ENCODE data around the gene LINC00237.

The LINC00237 gene

DNA sequence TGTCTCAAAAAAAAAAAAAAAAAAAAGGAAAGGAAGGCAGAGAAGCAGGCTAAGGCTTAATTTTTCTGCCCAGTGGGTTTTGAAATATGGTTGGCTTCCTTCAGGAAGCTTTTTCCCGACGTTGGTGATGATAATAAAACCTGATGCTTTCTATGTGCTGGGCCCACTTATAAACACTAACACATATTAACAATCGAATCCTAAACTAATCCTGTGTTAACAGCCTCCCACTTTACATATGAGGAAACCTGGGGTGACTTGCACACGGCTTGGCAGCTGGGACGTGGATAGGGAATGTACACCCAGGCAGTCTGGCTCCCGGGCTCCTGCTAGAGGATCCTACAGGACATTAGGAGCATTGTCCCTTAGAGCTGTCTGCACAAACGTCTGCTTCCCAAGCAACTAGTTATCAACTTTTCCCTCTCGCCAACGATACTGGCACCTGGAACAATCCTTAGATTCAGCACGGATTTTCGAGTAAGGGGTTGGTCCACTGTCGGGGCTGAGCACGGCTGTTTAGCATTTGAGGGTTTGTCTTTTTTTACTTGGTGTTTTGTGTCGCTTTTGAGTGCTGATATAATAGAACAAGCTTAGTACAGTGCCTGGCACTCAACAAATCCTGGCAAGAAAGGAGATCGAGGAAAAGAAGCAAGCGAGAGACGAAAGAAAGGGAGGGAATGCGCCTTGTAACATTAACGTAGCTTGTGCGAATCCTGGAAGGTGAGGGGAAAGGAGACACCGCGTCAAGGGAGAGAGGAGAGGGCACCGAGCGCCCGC lies 19.1 kb upstream of the LINC00237 start:
- peak; percentile 60 for DNase-seq (ENCODE audit: low spot score)

DNA sequence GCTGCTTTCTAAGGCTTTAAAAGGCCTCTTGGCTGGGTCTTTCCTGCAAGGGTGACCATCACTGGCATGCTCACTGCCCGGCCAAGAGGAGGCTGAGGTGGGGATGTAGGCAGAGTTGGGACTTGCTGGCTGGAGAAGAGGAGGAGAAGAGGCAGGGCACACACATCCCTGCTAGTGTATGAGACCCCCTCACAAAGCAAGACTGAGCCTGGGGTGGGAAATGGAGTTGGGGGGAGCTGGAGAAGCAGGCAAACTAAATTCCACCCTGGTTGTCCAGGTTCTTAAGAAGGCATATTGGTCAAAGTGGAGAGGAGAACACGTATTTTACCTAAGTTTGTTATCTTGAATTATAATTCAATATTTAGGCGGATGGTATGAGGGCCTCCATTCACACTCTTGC lies 18.0 kb upstream of the LINC00237 start:
- DNase-seq (ENCODE audit: low spot score), result no peak

DNA sequence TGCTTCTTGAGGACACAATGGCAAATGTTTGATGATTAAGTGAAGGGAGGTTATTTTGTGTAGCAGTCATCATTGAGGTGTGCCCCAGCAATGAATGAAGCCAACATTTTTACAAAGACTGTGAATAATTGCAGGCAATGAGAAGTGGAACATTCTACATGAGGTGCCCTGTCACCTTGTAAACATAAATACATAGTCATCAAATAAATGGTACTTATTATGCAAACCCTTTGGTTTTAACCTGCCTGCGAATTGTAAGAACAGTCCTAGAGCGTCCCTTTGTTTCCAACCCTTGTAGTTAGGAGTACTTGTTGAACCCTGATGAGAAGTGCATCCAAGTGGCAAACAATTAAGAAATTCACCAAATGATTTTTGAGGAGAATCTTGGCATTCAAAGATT lies 12.6 kb upstream of the LINC00237 start:
- DNase-seq (ENCODE audit: low spot score), result no peak

DNA sequence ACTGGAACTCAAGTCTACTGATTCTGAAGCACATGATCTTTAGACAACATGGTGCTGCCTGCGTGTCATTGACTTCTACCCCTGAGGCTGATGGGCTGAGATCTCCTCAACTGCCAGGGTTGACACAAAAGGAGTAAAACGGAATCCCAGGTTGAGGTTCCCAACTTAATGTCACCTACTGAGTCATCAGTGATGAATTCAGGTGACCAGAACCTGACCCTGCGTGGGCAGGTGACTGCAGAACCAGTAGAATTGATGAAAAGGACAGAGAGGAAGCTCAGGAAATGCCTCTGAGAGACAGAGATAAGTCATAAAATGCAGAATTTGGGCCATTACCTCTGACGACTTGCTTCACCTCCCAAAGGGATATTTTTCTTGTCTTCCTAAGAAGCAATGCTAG lies 12.0 kb upstream of the LINC00237 start:
- no peak for DNase-seq (ENCODE audit: low spot score)

DNA sequence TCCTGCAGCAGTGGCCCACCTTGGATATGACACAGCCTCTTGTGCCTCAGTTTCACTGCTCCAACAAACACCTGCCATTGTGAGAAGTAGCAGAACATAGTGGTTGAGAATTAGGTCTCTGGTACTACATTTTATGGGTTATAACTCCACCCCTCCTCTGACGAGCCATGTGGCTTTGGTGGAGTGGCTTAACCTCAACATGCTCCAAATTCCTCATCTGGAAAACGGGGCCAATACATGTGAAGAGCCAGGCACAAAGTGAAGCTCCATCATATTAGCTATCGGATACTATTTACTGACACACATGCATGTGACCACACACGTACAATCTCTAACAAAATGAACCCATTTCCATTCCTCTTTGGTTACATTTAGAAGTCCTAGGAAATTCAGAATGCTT lies 11.4 kb upstream of the LINC00237 start:
- no peak for DNase-seq (ENCODE audit: low spot score)

DNA sequence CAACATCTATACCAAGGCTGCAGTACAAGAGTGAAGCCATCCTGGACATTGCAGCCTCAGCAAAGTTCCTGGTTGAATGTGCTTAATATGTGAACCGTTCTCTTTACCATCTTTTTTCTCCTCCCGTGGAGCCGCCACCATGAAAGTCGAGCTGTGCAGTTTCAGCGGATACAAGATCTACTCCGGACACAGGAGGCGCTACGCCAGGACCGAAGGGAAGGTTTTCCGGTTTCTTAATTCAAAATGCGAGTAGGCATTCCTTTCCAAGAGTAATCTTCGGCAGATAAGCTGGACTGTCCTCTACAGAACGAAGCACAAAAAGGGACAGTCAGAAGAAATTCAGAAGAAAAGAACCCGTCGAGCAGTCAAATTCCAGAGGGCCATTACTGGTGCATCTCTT lies 8.4 kb upstream of the LINC00237 start:
- no peak for DNase-seq (ENCODE audit: low spot score)

DNA sequence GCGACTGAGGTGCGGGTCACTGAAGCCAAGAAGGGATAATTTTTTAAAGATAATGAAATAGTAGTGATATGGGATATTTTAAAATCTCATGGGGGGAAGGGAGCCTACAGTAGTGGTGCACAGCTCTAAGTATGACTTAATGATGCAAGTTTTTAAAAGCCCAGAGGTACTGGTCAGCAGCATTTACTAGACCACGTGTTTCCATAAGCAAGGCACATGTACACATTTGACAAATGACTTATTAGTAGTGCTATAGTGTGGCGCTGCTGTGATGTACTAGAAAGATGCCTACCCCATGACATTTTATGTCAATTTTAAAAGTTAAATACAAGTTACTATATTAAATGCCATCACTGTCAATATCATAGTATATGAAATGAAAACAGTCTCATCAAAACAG lies 7.5 kb upstream of the LINC00237 start:
- no peak for DNase-seq (ENCODE audit: low spot score)

DNA sequence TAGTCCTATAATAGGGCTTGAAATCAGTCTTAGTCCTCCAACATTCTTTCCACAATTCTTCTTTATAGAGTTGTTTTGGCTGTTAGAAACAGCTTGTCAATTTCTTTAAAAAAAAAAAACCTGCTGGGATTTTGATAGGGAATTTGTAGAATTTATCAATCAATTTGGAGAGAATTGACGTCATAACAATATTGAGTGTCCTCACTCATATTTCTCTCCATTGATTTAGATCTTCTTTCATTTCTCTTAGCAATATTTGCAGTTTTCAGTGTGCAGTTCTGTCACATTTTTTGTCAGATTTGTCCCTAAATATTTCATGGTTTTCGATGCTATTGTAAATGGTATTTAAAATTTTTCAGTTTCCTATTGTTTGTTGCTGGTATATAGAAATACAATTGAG lies 5.3 kb upstream of the LINC00237 start:
- no peak for DNase-seq (ENCODE audit: low spot score)

DNA sequence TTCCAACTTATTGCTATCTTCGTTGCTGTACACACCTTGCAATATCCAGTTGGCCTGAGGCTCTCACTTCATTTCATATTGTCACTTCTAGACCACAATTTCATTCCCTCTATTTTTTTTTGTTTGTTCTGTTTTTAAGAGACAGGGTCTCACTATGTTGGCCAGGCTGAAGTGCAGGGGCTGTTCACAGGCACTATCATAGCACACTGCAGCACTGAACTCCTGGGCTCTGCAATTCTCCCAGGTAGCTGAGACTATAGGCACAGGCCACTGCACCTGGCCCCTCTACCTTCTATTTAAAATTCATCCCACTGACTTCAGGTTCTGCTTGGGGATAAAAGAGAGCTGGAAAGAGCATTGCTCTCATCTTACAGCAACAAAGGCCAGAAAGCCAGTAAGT lies 4.7 kb upstream of the LINC00237 start:
- DNase-seq (ENCODE audit: low spot score), result no peak

DNA sequence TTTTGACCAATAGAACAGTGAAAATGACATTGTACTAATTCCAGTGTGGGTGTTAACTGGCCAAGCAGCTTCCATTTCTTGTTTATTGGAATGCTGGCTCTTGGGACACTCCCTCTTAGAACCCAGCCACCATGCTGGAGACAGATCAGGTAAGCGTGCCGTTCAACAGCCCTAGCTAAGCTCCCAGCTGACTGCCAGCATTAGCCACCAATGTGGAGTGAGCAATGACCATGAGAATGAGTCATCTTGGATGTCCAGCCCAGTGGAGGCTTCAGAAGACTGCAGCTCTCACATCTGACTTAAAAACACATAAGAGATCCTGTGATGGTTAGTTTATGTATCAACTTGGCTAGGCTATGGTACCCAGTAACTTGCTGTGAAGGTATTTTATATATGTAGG lies 3.0 kb upstream of the LINC00237 start:
- DNase-seq (ENCODE audit: low spot score), result no peak

DNA sequence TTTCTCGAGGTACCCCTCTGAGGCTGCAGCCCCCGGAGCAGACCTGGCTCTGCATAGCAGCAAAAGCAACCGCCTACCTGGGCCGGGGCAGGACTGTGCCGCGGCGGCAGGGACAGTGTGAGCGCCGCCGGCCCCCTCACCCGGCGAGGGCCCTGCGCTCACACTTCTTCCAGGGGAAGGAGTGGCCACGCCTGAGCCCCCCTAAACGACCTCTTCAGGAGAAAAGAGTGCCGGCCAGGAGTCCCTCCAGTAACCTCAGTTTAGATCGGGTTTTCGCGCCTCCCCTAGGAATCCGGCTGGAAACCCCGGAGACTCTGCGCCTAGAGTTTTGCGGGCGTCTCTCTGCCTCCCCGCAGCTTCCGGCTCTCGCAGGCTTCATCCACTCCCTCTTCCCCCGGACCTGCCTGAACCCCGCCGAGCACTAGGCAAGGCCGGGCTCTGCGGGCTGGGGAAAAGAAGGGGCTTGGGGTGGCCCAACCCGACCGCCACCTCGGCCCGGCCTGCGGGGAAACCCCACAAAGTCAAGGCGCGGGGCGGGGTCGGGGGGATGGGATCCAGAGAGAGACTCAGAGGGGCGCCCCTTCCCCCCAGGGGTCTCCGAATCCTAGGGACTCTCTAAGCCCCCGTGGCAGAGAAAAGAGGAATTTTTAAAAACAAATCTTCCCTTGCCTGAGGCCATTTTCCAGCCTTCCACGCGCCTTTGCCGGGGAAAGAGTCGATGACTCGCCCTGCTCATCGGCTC lies 558 bp downstream of the LINC00237 start:
- DNase-seq (ENCODE audit: low spot score), result no peak

DNA sequence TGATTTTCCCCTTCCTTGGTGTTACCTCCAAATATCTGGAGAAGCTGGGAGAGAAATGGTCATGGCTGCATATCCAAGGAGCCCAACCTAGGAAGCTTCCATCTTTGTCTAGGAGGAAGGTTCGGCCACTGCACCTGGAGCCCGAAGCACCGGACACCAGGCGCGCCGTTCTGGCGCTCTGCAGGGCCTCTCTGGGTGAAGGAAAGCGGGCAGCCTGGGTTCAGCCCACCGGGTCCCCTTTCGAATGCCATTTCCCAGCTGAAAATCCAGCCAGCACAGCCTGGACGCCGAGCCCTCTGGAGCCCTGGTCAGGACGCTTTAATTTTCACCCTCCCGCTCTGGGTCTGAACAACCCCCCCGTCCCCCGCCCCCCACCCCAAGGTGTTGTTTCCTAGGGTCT lies 1.2 kb downstream of the LINC00237 start:
- no peak for DNase-seq (ENCODE audit: low spot score)

DNA sequence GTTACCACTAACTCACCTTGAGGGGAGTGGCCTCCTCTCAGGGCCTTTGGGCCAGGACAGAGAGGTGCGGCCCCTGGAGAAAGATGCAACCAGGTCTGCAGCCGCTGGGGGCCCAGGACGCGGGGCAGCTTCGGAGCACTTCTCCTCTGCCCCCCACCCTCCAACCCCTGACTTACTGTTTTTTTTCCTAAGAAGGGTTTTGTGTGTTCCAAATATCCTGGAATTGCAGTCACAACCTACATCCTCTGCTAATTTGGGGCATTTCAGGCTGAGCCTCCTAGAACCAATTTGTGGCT lies 1.7 kb downstream of the LINC00237 start:
- DNase-seq (ENCODE audit: low spot score), result no peak

DNA sequence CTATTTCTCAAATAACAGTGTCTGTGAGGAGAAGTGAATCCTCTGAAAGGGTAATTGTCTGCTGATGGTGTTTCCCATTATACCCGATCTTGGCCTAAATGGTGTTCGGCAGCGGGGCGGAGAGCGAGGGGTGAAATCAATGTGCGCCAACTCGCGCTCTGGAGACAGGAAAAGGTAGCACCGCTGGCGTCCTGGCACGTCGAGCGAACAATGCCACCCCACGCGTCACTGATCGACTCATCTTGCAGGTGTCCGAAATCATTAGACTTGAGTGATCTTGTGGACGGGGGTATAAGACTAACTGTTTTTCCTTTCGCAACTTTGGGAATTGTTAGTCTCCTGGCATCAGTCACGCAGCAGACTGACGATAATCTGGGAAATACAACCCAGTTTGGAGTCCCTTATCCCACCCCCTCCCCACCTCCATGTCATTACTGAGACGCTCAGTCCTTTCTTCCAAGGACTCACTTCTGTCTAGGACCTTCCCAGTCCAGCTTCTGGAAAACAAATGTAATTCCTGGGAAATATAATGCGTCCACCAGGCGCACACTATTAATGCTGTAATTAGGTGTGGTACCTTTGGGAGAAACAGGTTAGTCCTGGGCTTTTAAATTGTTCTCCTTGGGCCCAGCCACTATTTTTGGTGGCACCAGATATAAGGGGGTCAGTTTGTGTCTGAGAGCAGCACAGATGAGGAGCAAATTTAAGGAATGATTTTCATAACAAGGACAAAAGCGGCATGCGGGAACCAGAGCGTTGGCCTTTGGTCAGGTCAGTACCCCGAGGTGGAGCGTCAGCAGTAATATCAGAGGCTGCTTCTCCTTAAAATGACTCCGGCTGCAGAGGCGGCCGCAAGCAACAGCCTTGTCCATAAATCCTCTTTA lies 2.3 kb downstream of the LINC00237 start:
- no peak for DNase-seq (ENCODE audit: low spot score)

DNA sequence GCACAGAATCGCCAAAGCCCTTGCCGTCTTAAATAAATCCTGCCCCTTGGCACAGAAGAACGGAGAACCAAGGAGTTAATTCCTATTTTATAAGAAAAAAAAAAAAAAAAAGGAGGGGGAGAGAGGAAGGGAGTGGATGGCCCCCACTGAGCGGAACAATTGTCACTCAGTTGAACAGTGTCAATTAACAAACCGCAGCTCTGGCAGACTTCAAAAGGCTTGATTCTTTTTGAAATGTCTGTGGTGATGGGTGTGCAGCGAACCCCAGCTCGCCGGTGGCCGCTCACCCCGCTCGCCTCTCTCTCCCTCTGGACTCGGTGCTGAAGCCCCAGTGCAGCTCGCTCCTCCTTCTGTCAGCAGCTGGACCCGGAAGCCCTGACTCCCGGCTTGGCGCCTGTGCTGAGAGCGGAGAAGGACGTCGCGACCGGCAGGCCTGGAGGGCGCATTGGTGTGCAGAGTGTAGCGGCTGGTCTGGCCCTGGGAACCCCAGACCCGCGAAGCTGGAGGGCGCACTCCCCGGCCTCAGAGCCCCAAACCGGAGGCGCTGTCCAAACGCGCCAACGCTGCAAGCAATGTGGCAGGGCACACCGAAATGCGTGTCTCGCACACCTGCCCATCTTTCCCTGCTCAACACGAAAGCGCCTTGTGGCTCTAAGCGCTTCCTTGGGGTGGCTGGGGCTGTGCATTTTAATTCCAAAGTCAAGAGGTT lies 3.4 kb downstream of the LINC00237 start:
- peak; percentile 43 for DNase-seq (ENCODE audit: low spot score)

DNA sequence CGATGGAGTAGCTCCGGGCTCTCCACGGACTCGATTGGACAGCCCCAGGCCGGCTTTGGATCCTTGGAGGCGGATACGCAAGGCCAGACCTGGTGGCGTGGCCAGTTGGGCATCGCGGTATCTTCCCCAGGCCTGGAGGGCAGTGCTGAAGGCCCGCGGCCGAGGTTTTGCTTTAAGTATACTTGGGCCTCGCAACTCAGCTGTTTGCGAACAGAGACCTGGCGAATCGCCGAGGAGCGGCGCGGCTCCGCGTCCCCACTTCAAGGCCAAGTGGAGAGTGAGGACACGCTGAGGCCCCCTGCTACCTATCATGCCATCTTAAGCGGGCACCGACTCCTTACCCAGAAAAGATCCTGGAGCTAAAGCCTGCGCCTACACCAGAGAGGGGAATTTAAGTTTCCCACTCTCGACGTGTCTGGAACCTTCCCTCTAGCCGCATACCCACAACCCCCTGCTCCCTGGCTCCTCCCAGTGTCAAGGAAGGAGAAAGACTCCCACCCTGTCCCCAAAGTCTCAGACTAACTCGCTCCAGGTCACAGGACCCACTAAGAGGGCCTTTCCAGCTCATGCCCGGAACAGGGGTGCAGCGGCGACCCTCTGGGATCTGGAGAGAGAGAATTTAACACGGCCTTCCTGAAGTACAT lies 4.1 kb downstream of the LINC00237 start:
- no peak for DNase-seq (ENCODE audit: low spot score)

DNA sequence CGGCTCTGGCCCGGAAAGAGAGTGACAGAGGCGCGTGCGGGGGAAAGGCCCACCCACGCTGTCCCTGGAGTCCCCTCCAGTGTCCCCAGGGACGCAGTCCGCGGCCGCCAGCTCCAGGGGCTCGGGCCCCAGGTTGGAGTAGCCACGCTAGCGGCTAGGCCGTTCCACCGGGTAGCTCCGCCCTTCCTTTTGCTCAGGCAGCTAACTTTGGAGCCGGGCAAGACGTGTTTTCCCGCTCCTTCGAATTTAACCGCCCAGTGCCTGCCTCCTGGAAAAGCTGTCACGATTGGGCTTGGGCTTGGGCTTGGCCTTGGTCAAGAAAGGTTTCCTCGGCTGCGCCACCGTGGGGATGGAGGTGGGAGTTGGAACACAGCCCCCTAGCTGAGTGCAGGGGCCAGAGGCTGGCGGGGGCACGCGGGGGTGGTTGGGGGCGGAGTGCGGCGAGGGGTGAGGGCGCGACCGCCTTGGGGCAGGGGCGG lies 4.7 kb downstream of the LINC00237 start:
- DNase-seq (ENCODE audit: low spot score), result no peak

DNA sequence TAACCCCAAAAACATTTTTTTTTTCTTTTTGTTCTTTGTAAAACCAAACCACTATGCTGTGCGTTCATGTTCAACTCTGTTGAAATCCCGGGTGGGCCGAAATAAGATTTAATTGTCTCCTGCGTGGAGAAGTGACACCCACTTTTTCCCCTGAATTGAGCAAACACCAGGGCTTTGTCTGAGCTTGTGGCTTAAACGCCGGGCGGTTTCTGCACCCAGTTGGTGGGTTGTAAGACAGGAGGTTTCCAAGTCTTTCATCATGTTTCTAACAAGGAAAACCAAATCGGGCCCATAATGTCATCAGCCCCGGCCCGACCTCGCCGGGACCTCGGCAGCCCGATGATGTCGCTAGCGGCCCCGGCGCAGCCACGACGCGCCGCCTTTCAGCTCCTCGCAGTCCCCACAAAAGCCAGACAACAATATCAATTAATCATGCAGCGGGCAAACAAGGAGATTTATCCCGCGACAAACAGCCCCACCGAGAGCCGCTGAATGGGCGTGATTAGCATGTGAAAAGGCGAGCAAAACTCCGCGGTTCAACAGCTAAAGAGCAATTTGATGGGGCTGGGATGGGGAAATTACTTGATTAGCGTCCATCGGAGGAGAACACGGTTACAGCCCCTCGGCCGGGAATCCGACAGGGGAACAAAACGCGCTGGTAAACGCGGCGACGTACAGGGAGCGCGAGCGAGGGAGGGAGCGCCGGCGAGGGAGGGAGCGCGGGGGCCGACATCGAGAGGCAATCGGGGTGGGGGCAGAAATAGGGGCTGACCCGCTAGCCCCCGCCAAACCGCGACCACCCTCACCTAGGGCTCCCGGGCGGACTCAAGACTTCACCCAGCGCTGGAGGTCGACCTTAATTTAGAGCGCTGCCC lies 5.3 kb downstream of the LINC00237 start:
- DNase-seq (ENCODE audit: low spot score), result no peak

DNA sequence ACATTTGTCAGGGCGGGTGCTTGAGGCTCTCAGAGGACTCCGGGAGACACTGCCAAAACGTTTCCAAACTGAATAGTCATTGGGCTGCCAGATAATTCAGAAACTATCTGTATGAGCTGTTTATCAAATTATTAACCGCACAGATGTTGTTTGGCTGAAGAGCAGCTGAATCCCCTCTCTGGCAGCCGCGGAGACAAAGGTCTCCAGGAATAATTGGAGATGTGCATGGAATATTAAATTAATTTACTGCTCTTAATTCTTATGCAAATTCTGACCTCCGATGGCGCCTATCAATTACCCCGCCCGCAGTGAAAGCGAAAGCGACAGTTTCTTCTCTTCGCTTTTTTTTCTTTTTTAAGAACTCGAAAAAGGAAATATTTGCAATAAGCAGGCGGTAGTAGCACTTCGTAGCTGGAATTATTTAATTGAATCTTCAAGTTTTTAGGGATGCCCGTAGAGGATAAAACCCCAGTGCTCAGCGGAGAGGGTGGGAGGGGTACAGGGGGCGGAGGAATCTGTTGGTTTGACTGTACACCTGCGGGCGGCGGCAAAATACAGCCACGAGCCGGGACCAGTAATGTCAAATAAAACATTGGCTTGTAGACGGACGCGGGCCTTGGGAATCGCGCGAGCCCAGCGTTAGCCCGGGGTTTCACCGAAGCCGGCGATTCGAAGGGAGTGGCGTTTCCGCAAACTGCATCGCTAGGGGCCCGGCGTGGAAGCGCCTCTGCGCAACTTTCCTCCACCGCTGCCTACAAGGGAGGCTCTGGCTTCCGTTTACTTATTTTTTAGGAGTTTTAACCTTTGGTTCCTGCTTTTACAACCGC lies 6.2 kb downstream of the LINC00237 start:
- DNase-seq (ENCODE audit: low spot score), result peak; percentile 24

Measured in GM03348 (cell line).